HUES64 (cell line): ENCODE data around the gene CLIC3.

Experiments used
- H3K27ac ChIP-seq: 2 replicates; pipeline ENCODE4 v1.7.0; 2013; ENCODE audit warnings: low read depth, low read length, inconsistent platforms
- H3K27me3 ChIP-seq: 2 replicates; pipeline ENCODE4 v1.6.1; 2013; ENCODE audit warnings: mild to moderate bottlenecking, low read length; ENCODE audit not compliant: insufficient read depth
- H3K36me3 ChIP-seq: 2 replicates; pipeline ENCODE4 v1.6.1; 2013; ENCODE audit warnings: mild to moderate bottlenecking, low read length; ENCODE audit not compliant: insufficient read depth
- H3K4me1 ChIP-seq: 2 replicates; pipeline ENCODE4 v1.6.1; 2013; ENCODE audit warnings: mild to moderate bottlenecking, low read length, moderate library complexity; ENCODE audit not compliant: insufficient read depth
- H3K4me3 ChIP-seq: 2 replicates; pipeline ENCODE4 v1.5.1; 2013; ENCODE audit warnings: mild to moderate bottlenecking, low read length, moderate library complexity
- H3K9ac ChIP-seq: 2 replicates; pipeline ENCODE4 v1.6.1; 2013; ENCODE audit warnings: mild to moderate bottlenecking, low read depth, low read length
- H3K9me3 ChIP-seq: 2 replicates; pipeline ENCODE4 v1.6.1; 2013; ENCODE audit warnings: low read depth, low read length; ENCODE audit not compliant: insufficient read depth
- WGBS: fragments of 150-250, 120-280 bp; methylation state at CpG from one replicate; pipeline ENCODE4 v1.1.7; 2013; ENCODE audit warnings: missing lambda C conversion rate; 5-methylcytosine and 5-hydroxymethylcytosine counted together

Gene CLIC3

GRCh38 chr9:136968333-136969127, 27.8 kb downstream of the CLIC3 start:
- WGBS = 92% methylated on average over 17 of the region's 17 CpGs
- H3K36me3 ChIP-seq = no peaks in the 10 kb centered on the region
- no peaks in the 10 kb centered on the region for H3K27me3 ChIP-seq
- 0 out of 2 replicates have a peak, but pooled peaks cover 5% of the 10 kb centered on the region for H3K4me1 ChIP-seq
- no peak overlapping the region for H3K4me3 ChIP-seq
- H3K27ac ChIP-seq = no peak overlapping the region
- H3K9me3 ChIP-seq = no peaks in the 10 kb centered on the region
- H3K9ac ChIP-seq = no peak overlapping the region

DNA sequence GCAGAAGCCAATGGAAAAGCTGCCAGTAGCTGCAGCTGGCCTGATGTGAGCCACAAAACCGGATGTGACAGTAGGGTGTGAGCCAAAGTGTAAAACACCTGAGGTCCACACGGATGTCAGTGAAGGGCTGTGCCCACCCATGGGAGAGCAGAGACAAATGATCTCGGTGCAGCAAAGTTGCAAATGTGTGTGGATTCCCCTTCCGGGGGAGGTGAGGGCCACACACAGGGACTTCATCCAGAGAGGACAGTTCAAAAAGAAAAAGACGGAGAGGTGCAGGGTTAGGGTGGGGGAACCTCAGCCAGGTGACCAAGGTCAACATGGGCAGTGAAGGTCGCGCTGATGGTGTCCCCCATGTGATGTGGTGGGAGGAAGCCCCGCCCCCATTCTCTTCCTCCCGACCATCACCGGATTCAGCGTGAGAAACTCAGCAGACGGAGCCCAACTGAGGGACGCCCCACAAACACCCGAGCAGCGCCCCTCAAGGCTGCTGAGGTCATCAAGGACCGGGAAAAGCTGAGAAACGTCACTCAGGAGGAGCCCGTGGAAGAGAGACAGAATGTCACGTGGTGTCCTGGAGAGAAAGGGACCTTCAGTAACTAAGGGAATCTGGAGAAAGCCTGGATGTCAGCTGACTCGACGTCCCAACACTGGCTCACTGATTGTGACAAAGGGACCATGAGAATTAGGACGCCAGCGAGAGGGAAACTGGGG, 30.4 kb downstream of the CLIC3 start:
- Histone ChIP-seq H3K27ac (no peak overlapping the region), H3K27me3 (no peaks in the 10 kb centered on the region), H3K4me3 (no peak overlapping the region), H3K4me1 (0 out of 2 replicates have a peak, but pooled peaks cover 5% of the 10 kb centered on the region), H3K9me3 (no peaks in the 10 kb centered on the region), H3K9ac (no peak overlapping the region), H3K36me3 (no peaks in the 10 kb centered on the region)
- 63% methylated on average over 23 of the region's 23 CpGs for WGBS

DNA sequence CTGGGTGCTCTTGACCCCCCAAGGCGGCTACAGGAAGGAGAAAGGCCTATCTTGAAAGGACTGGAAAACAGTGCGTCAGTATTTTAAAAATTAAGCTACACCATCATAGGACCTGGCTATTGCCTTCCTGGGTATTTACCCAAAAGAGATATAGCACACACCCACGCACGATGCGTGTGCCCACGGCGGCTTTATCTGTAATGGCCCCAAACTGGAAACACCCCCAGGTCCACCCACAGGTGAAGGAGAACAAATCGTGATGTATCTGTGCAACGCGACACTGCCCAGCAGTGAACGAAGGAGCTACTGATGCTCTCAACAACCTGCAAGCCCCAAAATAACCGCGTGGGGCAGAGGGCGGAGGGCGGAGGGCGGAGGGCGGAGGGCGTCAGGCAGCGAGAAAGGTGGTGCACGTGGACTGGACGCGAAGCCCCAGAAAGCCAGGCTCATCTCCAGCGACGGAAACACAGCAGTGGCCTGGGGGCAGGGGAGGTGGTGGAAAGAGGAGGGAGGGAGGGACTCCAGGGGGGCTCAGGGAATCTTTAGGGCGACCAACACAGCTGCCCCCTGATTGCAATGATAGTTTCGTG, 31.4 kb downstream of the CLIC3 start:
- Histone ChIP-seq H3K4me1 (0 out of 2 replicates have a peak, but pooled peaks cover 5% of the 10 kb centered on the region), H3K4me3 (no peak overlapping the region), H3K9ac (no peak overlapping the region), H3K36me3 (no peaks in the 10 kb centered on the region), H3K27ac (no peak overlapping the region), H3K9me3 (no peaks in the 10 kb centered on the region), H3K27me3 (no peaks in the 10 kb centered on the region)
- WGBS = 91% methylated on average over 26 of the region's 26 CpGs

GRCh38 chr9:136964171-136964689, 32.1 kb downstream of the CLIC3 start:
- Histone ChIP-seq H3K36me3 (no peaks in the 10 kb centered on the region), H3K9ac (no peak overlapping the region), H3K4me3 (no peak overlapping the region), H3K4me1 (0 out of 2 replicates have a peak, but pooled peaks cover 5% of the 10 kb centered on the region), H3K27ac (no peak overlapping the region), H3K9me3 (no peaks in the 10 kb centered on the region), H3K27me3 (no peaks in the 10 kb centered on the region)
- 89% methylated on average over 22 of the region's 22 CpGs for WGBS

GRCh38 chr9:136963751-136964150, 32.6 kb downstream of the CLIC3 start:
- Histone ChIP-seq H3K9me3 (no peaks in the 10 kb centered on the region), H3K27me3 (no peaks in the 10 kb centered on the region), H3K36me3 (no peaks in the 10 kb centered on the region), H3K9ac (no peak overlapping the region), H3K27ac (no peak overlapping the region), H3K4me3 (no peak overlapping the region), H3K4me1 (0 out of 2 replicates have a peak, but pooled peaks cover 5% of the 10 kb centered on the region)
- 90% methylated on average over 11 of the region's 12 CpGs for WGBS

DNA sequence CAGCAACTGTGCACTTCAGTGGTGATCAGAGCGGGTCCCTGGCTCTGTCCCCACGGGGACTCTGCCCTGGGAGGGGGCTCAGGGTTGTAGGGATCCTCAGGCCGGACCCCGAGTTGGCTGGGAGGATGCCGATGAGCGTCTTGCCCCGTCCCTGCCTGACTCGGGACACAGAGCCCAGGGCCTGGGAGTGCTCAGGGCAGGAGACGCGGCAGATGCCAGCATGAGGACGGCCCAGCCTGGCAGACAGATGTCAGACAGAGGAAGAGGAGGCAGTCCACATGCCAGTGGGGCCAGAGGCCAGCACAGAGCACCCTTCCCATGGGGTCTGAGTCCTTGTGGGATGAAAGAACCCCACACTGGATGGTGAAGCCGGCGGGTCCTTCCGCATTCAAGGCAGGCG, 33.0 kb downstream of the CLIC3 start:
- H3K27ac ChIP-seq = no peak overlapping the region
- H3K4me3 ChIP-seq = no peak overlapping the region
- 92% methylated on average over 15 of the region's 15 CpGs for WGBS
- H3K9ac ChIP-seq = no peak overlapping the region
- no peaks in the 10 kb centered on the region for H3K9me3 ChIP-seq
- H3K36me3 ChIP-seq = no peaks in the 10 kb centered on the region
- H3K27me3 ChIP-seq = no peaks in the 10 kb centered on the region
- 0 out of 2 replicates have a peak, but pooled peaks cover 5% of the 10 kb centered on the region for H3K4me1 ChIP-seq

DNA sequence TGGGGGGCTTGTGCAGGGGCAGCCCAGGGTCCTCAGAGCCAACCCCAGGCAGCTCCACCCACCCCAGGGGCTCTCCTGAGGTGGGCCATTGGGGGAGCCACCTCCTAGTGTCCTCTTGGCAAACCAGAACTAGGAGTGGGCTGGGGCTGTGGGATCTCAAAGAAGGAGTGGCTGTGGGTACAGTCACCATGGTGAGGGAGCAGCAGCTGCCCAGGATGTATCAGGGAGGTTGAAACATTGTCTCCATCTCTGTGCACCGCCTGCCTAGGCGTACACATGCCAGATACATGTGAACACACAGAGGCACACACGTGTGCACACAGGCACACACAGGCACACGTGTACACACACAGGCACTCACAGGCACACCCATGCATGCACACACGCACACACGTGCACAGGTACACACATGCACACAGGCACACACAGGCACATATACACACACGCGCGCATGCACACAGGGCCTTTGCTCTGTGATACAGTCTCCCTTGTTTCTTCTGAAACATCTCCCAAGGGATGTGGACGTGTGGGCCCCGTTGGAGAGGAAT, 33.6 kb downstream of the CLIC3 start:
- Histone ChIP-seq H3K27me3 (no peaks in the 10 kb centered on the region), H3K4me1 (0 out of 2 replicates have a peak, but pooled peaks cover 5% of the 10 kb centered on the region), H3K27ac (no peak overlapping the region), H3K9ac (no peak overlapping the region), H3K9me3 (no peaks in the 10 kb centered on the region), H3K4me3 (no peak overlapping the region), H3K36me3 (no peaks in the 10 kb centered on the region)
- 92% methylated on average over 11 of the region's 11 CpGs for WGBS

DNA sequence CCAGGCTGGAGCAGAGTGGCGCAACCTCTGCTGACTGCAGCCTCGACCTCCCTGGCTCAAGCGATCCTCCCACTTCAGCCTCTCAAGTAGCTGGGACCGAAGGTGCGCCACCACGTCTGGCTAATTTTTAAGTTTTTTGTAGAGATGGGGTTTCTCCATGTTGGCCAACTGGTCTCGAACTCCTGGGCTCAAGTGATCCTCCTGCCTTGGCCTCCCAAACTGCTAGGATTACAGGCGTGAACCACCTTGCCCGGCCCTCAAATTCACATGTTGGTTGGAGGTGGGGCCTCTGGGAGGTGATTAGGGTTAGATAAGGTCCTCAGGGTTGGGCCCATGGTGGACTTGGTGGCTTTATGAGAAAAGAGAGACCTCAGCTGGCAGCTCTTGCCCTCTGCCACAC, 34.2 kb downstream of the CLIC3 start:
- 97% methylated on average over 9 of the region's 9 CpGs for WGBS
- H3K27ac ChIP-seq = no peak overlapping the region
- no peaks in the 10 kb centered on the region for H3K36me3 ChIP-seq
- no peaks in the 10 kb centered on the region for H3K9me3 ChIP-seq
- no peaks in the 10 kb centered on the region for H3K27me3 ChIP-seq
- no peak overlapping the region for H3K4me3 ChIP-seq
- H3K9ac ChIP-seq = no peak overlapping the region
- H3K4me1 ChIP-seq = 0 out of 2 replicates have a peak, but pooled peaks cover 5% of the 10 kb centered on the region

DNA sequence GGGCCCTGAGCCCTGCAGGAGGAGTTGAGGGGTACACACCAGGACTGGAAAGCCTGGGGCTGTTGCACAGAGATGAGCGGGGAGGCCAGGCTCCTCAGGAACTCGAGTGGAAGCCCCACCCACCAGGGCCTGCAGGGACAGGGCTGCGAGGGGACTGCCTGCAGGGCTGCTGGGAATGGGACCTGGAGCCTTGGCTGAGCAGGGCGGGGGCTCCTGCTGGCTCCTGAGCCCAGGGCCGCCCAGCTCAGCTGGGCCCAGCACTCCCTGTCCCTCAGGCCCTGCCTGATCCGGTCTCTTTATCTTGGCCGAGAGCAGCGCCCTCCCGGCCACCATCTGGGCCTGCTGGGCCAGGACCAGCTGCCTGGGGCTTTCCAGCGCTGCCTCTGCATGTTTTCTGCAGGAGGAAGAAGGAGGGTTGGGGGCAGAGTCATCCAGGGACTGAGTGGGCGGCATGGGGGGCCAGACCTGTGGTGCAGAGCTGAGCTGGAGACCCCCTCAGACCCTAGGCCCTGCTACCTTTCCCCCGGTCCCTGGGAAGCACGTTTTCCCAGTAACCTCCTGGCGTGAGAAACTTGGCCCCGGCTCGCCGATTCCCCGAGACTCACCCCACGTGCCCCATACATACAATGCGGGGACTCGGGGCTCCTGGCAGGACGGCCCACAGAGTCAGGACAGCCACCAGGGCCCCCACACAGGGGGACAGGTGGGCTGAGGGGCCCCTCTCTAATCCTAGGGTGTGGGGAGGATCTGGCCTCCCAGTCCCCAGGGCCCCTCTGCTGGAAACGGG, 34.9 kb downstream of the CLIC3 start:
- no peaks in the 10 kb centered on the region for H3K36me3 ChIP-seq
- no peaks in the 10 kb centered on the region for H3K9me3 ChIP-seq
- no peak overlapping the region for H3K27ac ChIP-seq
- 82% methylated on average over 23 of the region's 23 CpGs for WGBS
- H3K27me3 ChIP-seq = no peaks in the 10 kb centered on the region
- 0 out of 2 replicates have a peak, but pooled peaks cover 5% of the 10 kb centered on the region for H3K4me1 ChIP-seq
- H3K9ac ChIP-seq = no peak overlapping the region
- no peak overlapping the region for H3K4me3 ChIP-seq

DNA sequence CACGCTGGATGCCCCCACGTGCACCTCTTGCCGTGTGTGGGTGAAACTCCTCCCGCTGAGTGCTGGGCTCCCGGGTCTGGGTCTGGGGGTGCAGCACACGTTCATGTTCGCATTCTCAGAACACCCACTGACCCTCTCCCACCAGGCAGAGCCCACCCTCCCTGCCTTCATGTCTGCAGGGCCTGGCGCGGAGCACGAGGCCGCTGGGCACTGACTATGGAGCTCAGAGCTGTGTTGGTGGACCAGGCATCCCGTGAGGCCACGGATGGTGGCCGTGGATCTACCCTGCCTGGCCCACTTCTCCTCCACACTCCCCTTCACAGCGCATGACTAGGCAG, 35.5 kb downstream of the CLIC3 start:
- 95% methylated on average over 15 of the region's 15 CpGs for WGBS

More for the DNA sequence above, 35.5 kb downstream of the CLIC3 start:
- no peak overlapping the region for H3K9ac ChIP-seq
- no peak overlapping the region for H3K4me3 ChIP-seq
- 0 out of 2 replicates have a peak, but pooled peaks cover 2% of the 10 kb centered on the region for H3K4me1 ChIP-seq
- no peak overlapping the region for H3K27ac ChIP-seq
- no peaks in the 10 kb centered on the region for H3K27me3 ChIP-seq
- no peaks in the 10 kb centered on the region for H3K36me3 ChIP-seq
- no peaks in the 10 kb centered on the region for H3K9me3 ChIP-seq
